K562 (cell line): ENCODE data around the gene MAP9. TPM values are rescaled to one million over a fixed set of nuclear protein-coding genes. Genes with fewer than 3 reads are reported as not detected.

ENCODE experiments used
- ATAC-seq: fragments of 200-7000 bp; cut with Tn5 transposase; 3 replicates; pipeline ENCODE4 v1.9.1; 2020; ENCODE audit warnings: moderate library complexity
- BruUV-seq: library from RNA; stranded (reverse); fragments of 400-500 nt; replicated peaks from 2 replicates; lab custom pipeline; 2021; lab: Mats Ljungman, UMichigan
- CTCF ChIA-PET: fragments of 300-600 bp; formaldehyde crosslinking; extraction: SDS; loops from one replicate; lab custom pipeline; 2021; ENCODE audit warnings: low intra/inter-chr PET ratio; lab: Yijun Ruan, JAX
- POLR2A ChIA-PET: fragments of 300-600, 350-650 bp; sonication (Branson Sonifier 250); formaldehyde crosslinking; extraction: SDS; loops from one replicate; lab custom pipeline; 2021; ENCODE audit warnings: antibody characterized with exemption, inconsistent platforms; lab: Yijun Ruan, JAX
- DNase-seq, 4 experiments: peaks; one replicate each; pipeline versions ENCODE4 v3.0.0 to v3.0.0-alpha.2; 2011 to 2018; ENCODE audit warnings: low spot score in 3 of 4, mixed read lengths in 3 of 4; ENCODE audit errors: extremely low read depth in 1 of 4
- FAIRE-seq: peaks from 2 replicates; lab custom pipeline; 2011; peaks lifted over from hg19 to GRCh38; lab: Jason Lieb, UNC
- H2AFZ ChIP-seq: 2 replicates; pipeline ENCODE4 v1.6.0; 2011; ENCODE audit warnings: low read depth, low read length, control low read depth, inconsistent platforms
- H3K27ac ChIP-seq: fragments of 200-600 bp; 3 replicates; pipeline ENCODE4 v1.8.0; 2011; ENCODE audit warnings: low read depth, mild to moderate bottlenecking, control low read depth, inconsistent platforms, low read length, moderate library complexity, mixed read lengths; ENCODE audit errors: extremely low read depth
- H3K27me3 ChIP-seq, 2 experiments: fragments of 300-600 bp in 1 of 2; 2 replicates in 1 of 2; 3 replicates in 1 of 2; pipeline versions ENCODE4 v1.6.0 to v1.8.0; 2011; ENCODE audit warnings: inconsistent platforms in 2 of 2, low read length in 2 of 2, mild to moderate bottlenecking in 1 of 2, mixed read lengths in 1 of 2, moderate library complexity in 1 of 2; ENCODE audit not compliant: control insufficient read depth in 2 of 2, insufficient read depth in 2 of 2
- H3K36me3 ChIP-seq: fragments of 300-600 bp; 3 replicates; pipeline ENCODE4 v1.8.0; 2011; ENCODE audit warnings: mild to moderate bottlenecking, low read length, inconsistent platforms; ENCODE audit not compliant: control insufficient read depth, insufficient read depth
- H3K4me1 ChIP-seq, 2 experiments: fragments of 200-600 bp in 1 of 2; replicated peaks in 1 of 2; 2 replicates in 1 of 2; 3 replicates in 1 of 2; pipeline versions ENCODE4 v1.5.1 to v1.8.0; 2011; ENCODE audit warnings: inconsistent platforms in 2 of 2, low read length in 2 of 2, mild to moderate bottlenecking in 1 of 2, mixed read lengths in 1 of 2, moderate library complexity in 1 of 2; ENCODE audit not compliant: control insufficient read depth in 2 of 2, insufficient read depth in 2 of 2
- H3K4me2 ChIP-seq: 2 replicates; pipeline ENCODE4 v1.6.1; 2011; ENCODE audit warnings: low read length, control low read depth, inconsistent platforms, mixed read lengths; ENCODE audit not compliant: insufficient read depth
- H3K4me3 ChIP-seq: fragments of 200-600 bp; sonication (generic), shearing (Covaris generic); 2 replicates; pipeline ENCODE4 v1.5.1; 2016; ENCODE audit warnings: control low read depth, inconsistent platforms
- H3K79me2 ChIP-seq: fragments of 200-600 bp; 3 replicates; pipeline ENCODE4 v1.8.0; 2011; ENCODE audit warnings: low read length, inconsistent platforms; ENCODE audit not compliant: control insufficient read depth, insufficient read depth
- H3K9ac ChIP-seq, 2 experiments: 2 replicates each; pipeline versions ENCODE4 v1.6.0 to v1.6.1; 2011; ENCODE audit warnings: low read depth in 2 of 2, low read length in 2 of 2, control low read depth in 1 of 2, inconsistent platforms in 1 of 2, mild to moderate bottlenecking in 1 of 2, mixed read lengths in 1 of 2; ENCODE audit not compliant: insufficient read depth in 1 of 2
- H3K9me1 ChIP-seq: one replicate; pipeline ENCODE4 v1.6.0; 2011; ENCODE audit warnings: inconsistent platforms, mild to moderate bottlenecking, low read length, moderate library complexity; ENCODE audit not compliant: control insufficient read depth, insufficient read depth
- H3K9me3 ChIP-seq: replicated peaks from 2 replicates; pipeline ENCODE4 v1.5.1; 2011; ENCODE audit warnings: low read depth, low read length, inconsistent platforms; ENCODE audit not compliant: control insufficient read depth, insufficient read depth
- H4K20me1 ChIP-seq: replicated peaks from 2 replicates; pipeline ENCODE4 v1.6.1; 2011; ENCODE audit warnings: low read length, inconsistent platforms, mixed read lengths; ENCODE audit not compliant: control insufficient read depth, insufficient read depth
- EZH2 ChIP-seq: IDR thresholded peaks from 2 replicates; pipeline ENCODE4 v1.6.1; 2012; ENCODE audit warnings: low read depth, mild to moderate bottlenecking, inconsistent platforms, low read length, borderline replicate concordance
- LEF1 ChIP-seq: fragments of 450-650 bp; IDR thresholded peaks from 2 replicates; pipeline ENCODE4 v1.6.1; 2016; ENCODE audit warnings: mild to moderate bottlenecking
- NFE2L1 ChIP-seq: fragments of 450-650 bp; IDR thresholded peaks from 2 replicates; pipeline ENCODE4 v1.6.1; 2016; ENCODE audit warnings: missing genetic modification characterization, low read depth, mild to moderate bottlenecking, missing compliant biosample characterization, moderate library complexity, borderline replicate concordance
- NFIC ChIP-seq: fragments of 450-650 bp; IDR thresholded peaks from 2 replicates; pipeline ENCODE4 v1.6.1; 2017; ENCODE audit warnings: mild to moderate bottlenecking, inconsistent platforms
- PURB ChIP-seq: sonication (generic); formaldehyde crosslinking; IDR thresholded peaks from 2 replicates; pipeline ENCODE4 v1.9.0; 2021; ENCODE audit warnings: low read depth, mild to moderate bottlenecking, missing genetic modification reagents
- RBBP5 ChIP-seq: fragments of 200-600 bp; sonication (generic); IDR thresholded peaks from 2 replicates; pipeline ENCODE4 v1.6.1; 2012; ENCODE audit warnings: borderline replicate concordance, mild to moderate bottlenecking, low read length, control low read depth, inconsistent platforms; ENCODE audit not compliant: insufficient read depth, poor library complexity, severe bottlenecking
- SNIP1 ChIP-seq: fragments of 450-650 bp; IDR thresholded peaks from 2 replicates; pipeline ENCODE4 v1.7.1; 2017; ENCODE audit warnings: low read depth, mild to moderate bottlenecking
- SNRNP70 ChIP-seq: fragments of 200-400 bp; formaldehyde crosslinking; optimal IDR thresholded peaks from 2 replicates; pipeline ENCODE3; 2017; ENCODE audit warnings: low read depth, low read length
- SRF ChIP-seq, 2 experiments: fragments of 250-450, 450-650 bp in 1 of 2; sonication (Bioruptor Pico) in 1 of 2; sonication (generic) in 1 of 2; formaldehyde crosslinking; IDR thresholded peaks; 2 replicates each; pipeline versions ENCODE4 v1.5.0 to v1.5.1; 2020 to 2022; ENCODE audit warnings: mild to moderate bottlenecking in 1 of 2, missing genetic modification reagents in 1 of 2
- SRSF9 ChIP-seq: fragments of 200-400 bp; formaldehyde crosslinking; IDR thresholded peaks from 2 replicates; pipeline ENCODE4 v1.6.1; 2017; ENCODE audit warnings: low read depth, low read length, borderline replicate concordance
- TAF1 ChIP-seq: IDR thresholded peaks from 2 replicates; pipeline ENCODE4 v1.6.1; 2011; ENCODE audit warnings: mild to moderate bottlenecking, low read length, moderate library complexity; ENCODE audit not compliant: insufficient read depth, control insufficient read depth, severe bottlenecking; ENCODE audit errors: extremely low read depth
- TSC22D4 ChIP-seq: fragments of 450-650 bp; IDR thresholded peaks from 2 replicates; pipeline ENCODE4 v1.6.1; 2016; ENCODE audit warnings: missing genetic modification characterization, missing biosample characterization, control low read depth
- ZNF232 ChIP-seq: sonication (generic); formaldehyde crosslinking; IDR thresholded peaks from 2 replicates; pipeline ENCODE4 v1.8.0; 2022; ENCODE audit warnings: mild to moderate bottlenecking, missing genetic modification reagents
- ZNF41 ChIP-seq: fragments of 250-450 bp; sonication (Bioruptor Pico); conservative IDR thresholded peaks from 2 replicates; pipeline ENCODE4 v1.4.0; 2020; ENCODE audit warnings: mild to moderate bottlenecking
- WGBS: fragments of 100-300 bp; shearing (Covaris generic); methylation state at CpG from one replicate; pipeline ENCODE4 v1.1.6; 2016; ENCODE audit warnings: low coverage, mixed read lengths; ENCODE audit not compliant: insufficient coverage; ENCODE audit errors: missing lambda C conversion rate; 5-methylcytosine and 5-hydroxymethylcytosine counted together
- in situ Hi-C: fragments of 300-500 bp; cut with MboI; formaldehyde crosslinking; loops from 4 replicates; pipeline ENCODE4 v1.15.0; 2018; ENCODE audit warnings: inconsistent platforms, mixed read lengths
- intact Hi-C: fragments of 100-400 bp; cut with micrococcal nuclease; formaldehyde crosslinking; loops from 2 replicates; pipeline ENCODE4 v1.14.2; 2022
- polyA plus RNA-seq, 8 experiments: library from polyadenylated mRNA; depleted of rRNA in 4 of 8; stranded (reverse) in 5 of 8; unstranded in 3 of 8; fragments of >200 nt; fragmentation: Nextera tagmentation in 2 of 8; fragmentation: Illumina TruSeq in 1 of 8; extraction: Ambion mirVana in 2 of 8; extraction: Trizol in 1 of 8; gene quantifications; 2 replicates each; pipeline versions ENCODE4 v1.2.1 to v1.2.3, GENCODE V29; 2011 to 2014; ENCODE audit warnings: inconsistent platforms in 1 of 8, missing spikeins in 1 of 8
- total RNA-seq, 7 experiments: library from RNA; depleted of rRNA in 6 of 7; stranded (reverse); fragments of >200 nt in 6 of 7; fragmentation: Illumina TruSeq in 2 of 7; extraction: Trizol in 2 of 7; gene quantifications; 2 replicates each; pipeline versions ENCODE4 v1.2.1 to v1.2.3, GENCODE V29; 2011 to 2021; ENCODE audit warnings: low replicate concordance in 1 of 7
- TF ChIP-seq, protein P1 (sequence below): IDR thresholded peaks from 3 replicates; pipeline ENCODE4 v1.6.1; 2011; ENCODE audit warnings: borderline replicate concordance, mild to moderate bottlenecking, moderate library complexity; ENCODE audit not compliant: insufficient read length; ENCODE audit errors: extremely low read depth
- TF ChIP-seq, protein P2 (sequence below): sonication (generic); formaldehyde crosslinking; IDR thresholded peaks from 2 replicates; pipeline ENCODE4 v1.9.0; 2022; ENCODE audit warnings: mild to moderate bottlenecking, missing genetic modification reagents
- TF ChIP-seq, protein P3 (sequence below): sonication (generic); formaldehyde crosslinking; IDR thresholded peaks from 2 replicates; pipeline ENCODE4 v1.8.0; 2023; ENCODE audit warnings: mild to moderate bottlenecking, missing genetic modification reagents

MAP9 gene
- total and polyA plus RNA-seq, 9 of the 15 experiments (the other 6 are each of a cell fraction or from before 2014, with no cell fraction given): 0.04 to 0.09 TPM; not detected in 7

DNA sequence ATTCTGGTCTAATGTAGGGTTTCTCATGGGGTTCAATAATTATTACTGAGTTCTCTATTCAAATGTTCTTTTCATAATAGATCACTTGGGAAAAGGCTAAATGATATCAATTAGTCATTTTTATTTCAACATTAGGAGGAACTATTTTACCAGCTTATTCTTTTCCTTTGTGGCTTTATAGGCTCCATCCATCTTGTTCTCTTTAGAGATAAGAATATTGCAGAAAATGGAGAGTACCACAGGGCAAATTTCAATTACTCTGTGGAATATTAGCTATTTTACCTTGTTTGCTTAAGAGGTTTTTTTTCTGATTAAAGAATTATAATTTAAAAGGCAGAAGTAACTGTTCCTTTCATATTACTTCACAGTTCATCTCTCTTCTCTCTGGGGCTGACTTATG, 55.8 kb downstream of the MAP9 start (continued):
- TF ChIP-seq, protein P1, sequence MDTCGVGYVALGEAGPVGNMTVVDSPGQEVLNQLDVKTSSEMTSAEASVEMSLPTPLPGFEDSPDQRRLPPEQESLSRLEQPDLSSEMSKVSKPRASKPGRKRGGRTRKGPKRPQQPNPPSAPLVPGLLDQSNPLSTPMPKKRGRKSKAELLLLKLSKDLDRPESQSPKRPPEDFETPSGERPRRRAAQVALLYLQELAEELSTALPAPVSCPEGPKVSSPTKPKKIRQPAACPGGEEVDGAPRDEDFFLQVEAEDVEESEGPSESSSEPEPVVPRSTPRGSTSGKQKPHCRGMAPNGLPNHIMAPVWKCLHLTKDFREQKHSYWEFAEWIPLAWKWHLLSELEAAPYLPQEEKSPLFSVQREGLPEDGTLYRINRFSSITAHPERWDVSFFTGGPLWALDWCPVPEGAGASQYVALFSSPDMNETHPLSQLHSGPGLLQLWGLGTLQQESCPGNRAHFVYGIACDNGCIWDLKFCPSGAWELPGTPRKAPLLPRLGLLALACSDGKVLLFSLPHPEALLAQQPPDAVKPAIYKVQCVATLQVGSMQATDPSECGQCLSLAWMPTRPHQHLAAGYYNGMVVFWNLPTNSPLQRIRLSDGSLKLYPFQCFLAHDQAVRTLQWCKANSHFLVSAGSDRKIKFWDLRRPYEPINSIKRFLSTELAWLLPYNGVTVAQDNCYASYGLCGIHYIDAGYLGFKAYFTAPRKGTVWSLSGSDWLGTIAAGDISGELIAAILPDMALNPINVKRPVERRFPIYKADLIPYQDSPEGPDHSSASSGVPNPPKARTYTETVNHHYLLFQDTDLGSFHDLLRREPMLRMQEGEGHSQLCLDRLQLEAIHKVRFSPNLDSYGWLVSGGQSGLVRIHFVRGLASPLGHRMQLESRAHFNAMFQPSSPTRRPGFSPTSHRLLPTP: no peak
- TF ChIP-seq TSC22D4 (tag) (no peak), SNIP1 (no peak), ZNF41 (CRISPR knock-in tag) (no peak)
- TF ChIP-seq, protein P2, sequence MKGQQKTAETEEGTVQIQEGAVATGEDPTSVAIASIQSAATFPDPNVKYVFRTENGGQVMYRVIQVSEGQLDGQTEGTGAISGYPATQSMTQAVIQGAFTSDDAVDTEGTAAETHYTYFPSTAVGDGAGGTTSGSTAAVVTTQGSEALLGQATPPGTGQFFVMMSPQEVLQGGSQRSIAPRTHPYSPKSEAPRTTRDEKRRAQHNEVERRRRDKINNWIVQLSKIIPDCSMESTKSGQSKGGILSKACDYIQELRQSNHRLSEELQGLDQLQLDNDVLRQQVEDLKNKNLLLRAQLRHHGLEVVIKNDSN (CRISPR knock-in tag): no peak

DNA sequence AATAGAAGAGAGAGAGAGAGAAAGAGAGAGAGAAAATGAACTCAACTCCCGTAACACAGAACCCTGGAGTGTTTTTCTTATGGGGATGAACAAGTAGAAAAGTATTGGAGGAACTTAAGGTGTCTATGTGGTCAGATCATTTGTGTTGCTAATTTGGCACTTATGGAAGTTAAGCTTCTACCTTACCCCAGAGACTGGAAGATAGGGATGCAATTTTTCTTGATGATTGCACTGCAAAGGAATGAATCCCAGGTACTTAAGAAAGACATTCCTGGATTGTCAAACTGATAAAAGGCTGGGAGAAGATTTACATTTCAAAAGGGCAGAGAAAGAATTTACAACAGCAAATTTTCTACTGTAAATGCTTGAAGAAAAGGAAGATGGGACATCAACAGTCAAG, 57.2 kb downstream of the MAP9 start:
- H3K9me1 ChIP-seq: no peaks in the 10 kb centered on the region
- H2AFZ ChIP-seq: no peak overlapping the region
- FAIRE-seq (no peak), ATAC-seq (no peak), DNase-seq (no peak)
- no peak overlapping the region for H3K27ac ChIP-seq
- no peak overlapping the region for H3K4me3 ChIP-seq
- H3K27me3 ChIP-seq: no peaks in the 10 kb centered on the region
- no peaks in the 10 kb centered on the region for H3K4me1 ChIP-seq
- no peaks in the 10 kb centered on the region for H3K9me3 ChIP-seq
- H4K20me1 ChIP-seq: no peaks in the 10 kb centered on the region
- WGBS: 0% methylated on average over 1 of the region's 1 CpG
- CTCF ChIA-PET: no interaction called here
- POLR2A ChIA-PET: no interaction called here
- in situ Hi-C loops: no loop called here
- no peaks in the 10 kb centered on the region for H3K36me3 ChIP-seq
- H3K79me2 ChIP-seq: no peaks in the 10 kb centered on the region
- no TSS peak for BruUV-seq
- no peak overlapping the region for H3K4me2 ChIP-seq
- no peak overlapping the region for H3K9ac ChIP-seq
- no peak for TF ChIP-seq EZH2
- no peak for TF ChIP-seq LEF1
- TF ChIP-seq, protein P3, sequence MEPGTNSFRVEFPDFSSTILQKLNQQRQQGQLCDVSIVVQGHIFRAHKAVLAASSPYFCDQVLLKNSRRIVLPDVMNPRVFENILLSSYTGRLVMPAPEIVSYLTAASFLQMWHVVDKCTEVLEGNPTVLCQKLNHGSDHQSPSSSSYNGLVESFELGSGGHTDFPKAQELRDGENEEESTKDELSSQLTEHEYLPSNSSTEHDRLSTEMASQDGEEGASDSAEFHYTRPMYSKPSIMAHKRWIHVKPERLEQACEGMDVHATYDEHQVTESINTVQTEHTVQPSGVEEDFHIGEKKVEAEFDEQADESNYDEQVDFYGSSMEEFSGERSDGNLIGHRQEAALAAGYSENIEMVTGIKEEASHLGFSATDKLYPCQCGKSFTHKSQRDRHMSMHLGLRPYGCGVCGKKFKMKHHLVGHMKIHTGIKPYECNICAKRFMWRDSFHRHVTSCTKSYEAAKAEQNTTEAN: no peak
- no peak for TF ChIP-seq NFE2L1 (tag)
- TF ChIP-seq TAF1: no peak
- no peak for TF ChIP-seq NFIC
- TF ChIP-seq RBBP5: no peak
- TF ChIP-seq SRSF9: no peak
- no peak for TF ChIP-seq PURB (CRISPR knock-in tag)
- no peak for TF ChIP-seq SNRNP70
- TF ChIP-seq ZNF232 (CRISPR knock-in tag): no peak
- TF ChIP-seq SRF (CRISPR knock-in tag; IDR thresholded peaks at IDR 0.05): no peak
- intact Hi-C loops: no loop called here
